Neural cell (in vitro differentiated cells): ENCODE results near the gene DHRS7. TPM values are rescaled to one million over a fixed set of nuclear protein-coding genes. Genes with fewer than 3 reads are reported as not detected.

Source experiments
- H2AFZ ChIP-seq: fragments of 200-600, 300-800 bp; sonication (generic), shearing (Covaris generic); 2 replicates; pipeline ENCODE4 v1.6.0; 2014; ENCODE audit warnings: low read depth, mild to moderate bottlenecking, antibody characterized with exemption, low read length, moderate library complexity
- H3F3A ChIP-seq: fragments of 200-600 bp; shearing (Covaris generic); 2 replicates; pipeline ENCODE4 v1.6.1; 2016; ENCODE audit warnings: mild to moderate bottlenecking, moderate library complexity, mixed read lengths, antibody characterized with exemption, low read length; ENCODE audit not compliant: insufficient read depth, poor library complexity, severe bottlenecking
- H3K27ac ChIP-seq: fragments of 200-600, 300-800 bp; sonication (generic), shearing (Covaris generic); 2 replicates; pipeline ENCODE4 v1.5.1; 2014; ENCODE audit warnings: mild to moderate bottlenecking, low read length, moderate library complexity
- H3K27me3 ChIP-seq: fragments of 300-800, 200-600 bp; sonication (generic), shearing (Covaris generic); 2 replicates; pipeline ENCODE4 v1.6.0; 2014; ENCODE audit warnings: mild to moderate bottlenecking, low read depth, low read length, moderate library complexity; ENCODE audit not compliant: insufficient read depth
- H3K36me3 ChIP-seq: fragments of 300-800, 200-600 bp; sonication (generic), shearing (Covaris generic); 2 replicates; pipeline ENCODE4 v1.5.1; 2014; ENCODE audit warnings: mild to moderate bottlenecking, antibody characterized with exemption, low read length, moderate library complexity; ENCODE audit not compliant: insufficient read depth
- H3K4me2 ChIP-seq: fragments of 300-800, 200-600 bp; sonication (generic), shearing (Covaris generic); 2 replicates; pipeline ENCODE4 v1.6.0; 2014; ENCODE audit warnings: mild to moderate bottlenecking, low read length
- H3K4me3 ChIP-seq: fragments of 300-800, 200-600 bp; sonication (generic), shearing (Covaris generic); 2 replicates; pipeline ENCODE4 v1.5.1; 2014; ENCODE audit warnings: mild to moderate bottlenecking, low read length, moderate library complexity
- H3K79me2 ChIP-seq: fragments of 200-600 bp; shearing (Covaris generic); replicated peaks from 2 replicates; pipeline ENCODE4 v1.6.0; 2014; ENCODE audit warnings: mild to moderate bottlenecking, low read length, moderate library complexity; ENCODE audit not compliant: insufficient read depth
- H3K9ac ChIP-seq: fragments of 300-800, 200-600 bp; sonication (generic), shearing (Covaris generic); 2 replicates; pipeline ENCODE4 v1.6.1; 2016; ENCODE audit warnings: mild to moderate bottlenecking, low read length, mixed read lengths
- H3K9me2 ChIP-seq: fragments of 200-600 bp; shearing (Covaris generic); 2 replicates; pipeline ENCODE4 v1.6.1; 2016; ENCODE audit warnings: mild to moderate bottlenecking, low read length, mixed read lengths; ENCODE audit not compliant: insufficient read depth
- H3K9me3 ChIP-seq: fragments of 200-600, 300-800 bp; sonication (generic), shearing (Covaris generic); 2 replicates; pipeline ENCODE4 v1.6.1; 2016; ENCODE audit warnings: mild to moderate bottlenecking, mixed run types, low read length, moderate library complexity, mixed read lengths
- H4K20me1 ChIP-seq: fragments of 200-600 bp; shearing (Covaris generic); 2 replicates; pipeline ENCODE4 v1.6.1; 2016; ENCODE audit warnings: mild to moderate bottlenecking, mixed run types; ENCODE audit not compliant: insufficient read depth
- EP300 ChIP-seq: fragments of 450-650 bp; conservative IDR thresholded peaks from 2 replicates; pipeline ENCODE4 v1.6.1; 2014; ENCODE audit warnings: antibody characterized with exemption, mild to moderate bottlenecking, moderate library complexity; ENCODE audit not compliant: poor library complexity, severe bottlenecking
- EZH2 ChIP-seq: fragments of 200-600, 300-800 bp; shearing (Covaris generic), sonication (generic); IDR thresholded peaks from 2 replicates; pipeline ENCODE4 v1.6.1; 2014; ENCODE audit warnings: antibody characterized with exemption, low read length, borderline replicate concordance, mild to moderate bottlenecking; ENCODE audit not compliant: insufficient read depth, poor library complexity, severe bottlenecking
- MXI1 ChIP-seq: fragments of 450-650 bp; conservative IDR thresholded peaks from 2 replicates; pipeline ENCODE4 v1.6.1; 2014; ENCODE audit warnings: antibody characterized with exemption, mild to moderate bottlenecking; ENCODE audit not compliant: poor library complexity, severe bottlenecking
- POLR2AphosphoS5 ChIP-seq: IDR thresholded peaks from 2 replicates; pipeline ENCODE4 v1.6.1; 2012
- RAD21 ChIP-seq: fragments of 450-650 bp; conservative IDR thresholded peaks from 2 replicates; pipeline ENCODE4 v1.6.1; 2014; ENCODE audit warnings: antibody characterized with exemption, mild to moderate bottlenecking, moderate library complexity
- SMC3 ChIP-seq: fragments of 450-650 bp; conservative IDR thresholded peaks from 2 replicates; pipeline ENCODE4 v1.6.1; 2014; ENCODE audit warnings: antibody characterized with exemption, mild to moderate bottlenecking, moderate library complexity; ENCODE audit not compliant: poor library complexity
- TAF1 ChIP-seq: IDR thresholded peaks from 2 replicates; pipeline ENCODE4 v1.6.1; 2012; ENCODE audit warnings: low read depth
- polyA plus RNA-seq: library from polyadenylated mRNA; depleted of rRNA; stranded (reverse); fragments of >200 nt; gene quantifications from 2 replicates; pipeline ENCODE4 v1.2.3, GENCODE V29; 2014
- TF ChIP-seq, protein P1 (sequence below): IDR thresholded peaks from 2 replicates; pipeline ENCODE4 v1.6.1; 2012; ENCODE audit warnings: borderline replicate concordance
- TF ChIP-seq, protein P2 (sequence below): fragments of 450-650 bp; IDR thresholded peaks from 2 replicates; pipeline ENCODE4 v1.5.1; 2014; ENCODE audit warnings: antibody characterized with exemption, mild to moderate bottlenecking, moderate library complexity; ENCODE audit not compliant: poor library complexity, severe bottlenecking

The DHRS7 gene
- polyA plus RNA-seq, 1 donor from 2014 or later = 89.6 TPM

DNA sequence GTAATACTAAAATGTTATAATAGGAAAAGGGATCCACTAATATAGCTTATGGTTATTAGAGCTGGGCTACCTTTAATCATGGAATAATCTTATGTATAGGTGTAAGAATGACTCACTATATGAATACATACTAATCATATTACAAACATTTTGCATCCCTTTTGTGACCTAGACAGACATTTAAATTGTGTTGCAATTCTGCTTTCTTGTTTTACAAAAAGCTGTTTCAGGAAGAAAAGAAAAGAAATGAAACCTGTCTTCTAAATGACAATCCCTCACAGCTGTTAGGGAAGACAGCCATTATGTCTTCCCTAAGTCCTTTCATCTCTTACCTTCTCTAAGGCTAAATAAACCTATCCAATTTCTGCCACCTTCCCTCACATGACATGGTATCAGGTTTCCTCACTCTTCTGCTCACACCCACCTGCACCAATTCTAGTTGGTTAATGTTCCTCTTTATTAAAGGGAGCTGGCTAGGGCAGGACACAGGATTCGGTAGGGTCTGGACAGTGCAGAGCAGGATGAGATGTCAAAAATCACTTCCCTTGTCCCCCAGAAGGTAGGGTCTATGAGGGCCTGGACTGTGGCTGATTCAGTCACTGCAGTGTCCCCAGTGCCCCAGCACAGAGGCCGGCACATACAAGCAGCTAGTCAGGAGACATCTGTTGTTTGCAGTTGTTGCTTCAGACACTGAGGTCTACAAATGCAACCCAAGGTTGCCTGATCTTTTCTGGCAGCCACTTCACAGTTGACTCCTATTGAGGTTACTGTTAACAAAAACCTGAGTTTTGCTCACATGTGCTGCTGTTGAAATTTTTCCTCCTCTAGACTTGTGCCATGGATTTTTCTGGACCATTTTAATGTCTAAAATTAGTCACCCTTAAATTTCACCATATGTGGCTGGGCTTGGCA, 3.7 kb downstream of the DHRS7 start (continued):
- TF ChIP-seq SMC3 = no peak

- H3K9me2 ChIP-seq = no peaks in the 10 kb centered on the region
- no peak overlapping the region for H3K27ac ChIP-seq
- H3K4me3 ChIP-seq = no peak overlapping the region
- no peak overlapping the region for H2AFZ ChIP-seq
- no peaks in the 10 kb centered on the region for H3F3A ChIP-seq
- TF ChIP-seq SMC3 (no peak), EZH2 (no peak), EP300 (no peak), POLR2AphosphoS5 (no peak), MXI1 (no peak), TAF1 (no peak), RAD21 (no peak)
- TF ChIP-seq, protein P1, sequence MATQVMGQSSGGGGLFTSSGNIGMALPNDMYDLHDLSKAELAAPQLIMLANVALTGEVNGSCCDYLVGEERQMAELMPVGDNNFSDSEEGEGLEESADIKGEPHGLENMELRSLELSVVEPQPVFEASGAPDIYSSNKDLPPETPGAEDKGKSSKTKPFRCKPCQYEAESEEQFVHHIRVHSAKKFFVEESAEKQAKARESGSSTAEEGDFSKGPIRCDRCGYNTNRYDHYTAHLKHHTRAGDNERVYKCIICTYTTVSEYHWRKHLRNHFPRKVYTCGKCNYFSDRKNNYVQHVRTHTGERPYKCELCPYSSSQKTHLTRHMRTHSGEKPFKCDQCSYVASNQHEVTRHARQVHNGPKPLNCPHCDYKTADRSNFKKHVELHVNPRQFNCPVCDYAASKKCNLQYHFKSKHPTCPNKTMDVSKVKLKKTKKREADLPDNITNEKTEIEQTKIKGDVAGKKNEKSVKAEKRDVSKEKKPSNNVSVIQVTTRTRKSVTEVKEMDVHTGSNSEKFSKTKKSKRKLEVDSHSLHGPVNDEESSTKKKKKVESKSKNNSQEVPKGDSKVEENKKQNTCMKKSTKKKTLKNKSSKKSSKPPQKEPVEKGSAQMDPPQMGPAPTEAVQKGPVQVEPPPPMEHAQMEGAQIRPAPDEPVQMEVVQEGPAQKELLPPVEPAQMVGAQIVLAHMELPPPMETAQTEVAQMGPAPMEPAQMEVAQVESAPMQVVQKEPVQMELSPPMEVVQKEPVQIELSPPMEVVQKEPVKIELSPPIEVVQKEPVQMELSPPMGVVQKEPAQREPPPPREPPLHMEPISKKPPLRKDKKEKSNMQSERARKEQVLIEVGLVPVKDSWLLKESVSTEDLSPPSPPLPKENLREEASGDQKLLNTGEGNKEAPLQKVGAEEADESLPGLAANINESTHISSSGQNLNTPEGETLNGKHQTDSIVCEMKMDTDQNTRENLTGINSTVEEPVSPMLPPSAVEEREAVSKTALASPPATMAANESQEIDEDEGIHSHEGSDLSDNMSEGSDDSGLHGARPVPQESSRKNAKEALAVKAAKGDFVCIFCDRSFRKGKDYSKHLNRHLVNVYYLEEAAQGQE = no peak
- TF ChIP-seq, protein P2, sequence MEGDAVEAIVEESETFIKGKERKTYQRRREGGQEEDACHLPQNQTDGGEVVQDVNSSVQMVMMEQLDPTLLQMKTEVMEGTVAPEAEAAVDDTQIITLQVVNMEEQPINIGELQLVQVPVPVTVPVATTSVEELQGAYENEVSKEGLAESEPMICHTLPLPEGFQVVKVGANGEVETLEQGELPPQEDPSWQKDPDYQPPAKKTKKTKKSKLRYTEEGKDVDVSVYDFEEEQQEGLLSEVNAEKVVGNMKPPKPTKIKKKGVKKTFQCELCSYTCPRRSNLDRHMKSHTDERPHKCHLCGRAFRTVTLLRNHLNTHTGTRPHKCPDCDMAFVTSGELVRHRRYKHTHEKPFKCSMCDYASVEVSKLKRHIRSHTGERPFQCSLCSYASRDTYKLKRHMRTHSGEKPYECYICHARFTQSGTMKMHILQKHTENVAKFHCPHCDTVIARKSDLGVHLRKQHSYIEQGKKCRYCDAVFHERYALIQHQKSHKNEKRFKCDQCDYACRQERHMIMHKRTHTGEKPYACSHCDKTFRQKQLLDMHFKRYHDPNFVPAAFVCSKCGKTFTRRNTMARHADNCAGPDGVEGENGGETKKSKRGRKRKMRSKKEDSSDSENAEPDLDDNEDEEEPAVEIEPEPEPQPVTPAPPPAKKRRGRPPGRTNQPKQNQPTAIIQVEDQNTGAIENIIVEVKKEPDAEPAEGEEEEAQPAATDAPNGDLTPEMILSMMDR = no peak
- H3K79me2 ChIP-seq = peaks cover 18% of the 10 kb centered on the region
- no peaks in the 10 kb centered on the region for H3K36me3 ChIP-seq
- H3K27me3 ChIP-seq = no peaks in the 10 kb centered on the region
- no peaks in the 10 kb centered on the region for H4K20me1 ChIP-seq
- H3K9me3 ChIP-seq = no peaks in the 10 kb centered on the region
- no peak overlapping the region for H3K4me2 ChIP-seq
- H3K9ac ChIP-seq = no peak overlapping the region
Observed at GRCh38 chr14:60160422-60160821, 4.8 kb downstream of the DHRS7 start.

DNA sequence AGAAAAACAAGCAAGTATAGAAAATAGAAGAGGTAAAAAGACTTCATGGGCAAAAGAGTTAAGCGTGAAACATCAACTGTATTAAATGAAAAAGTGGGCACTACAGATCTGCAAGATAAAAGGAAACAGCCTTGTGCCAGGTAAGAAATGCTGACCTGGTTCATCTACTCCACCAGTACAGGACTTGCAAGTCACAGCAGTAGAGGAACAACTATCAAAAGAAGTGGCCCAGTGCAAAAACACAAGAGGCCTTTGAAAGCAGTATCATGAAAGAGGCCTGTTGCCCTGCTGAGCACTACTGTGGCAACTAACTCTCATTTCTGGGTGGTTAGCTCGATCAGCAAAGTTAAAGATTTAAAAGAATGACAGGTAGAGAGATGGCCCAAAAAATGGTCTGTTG, 10.5 kb downstream of the DHRS7 start:
- no peak overlapping the region for H2AFZ ChIP-seq
- no peak overlapping the region for H3K9ac ChIP-seq
- H3K4me2 ChIP-seq = no peak overlapping the region
- H4K20me1 ChIP-seq = no peaks in the 10 kb centered on the region
- no peaks in the 10 kb centered on the region for H3K27me3 ChIP-seq
- H3K9me2 ChIP-seq = no peaks in the 10 kb centered on the region
- H3K4me3 ChIP-seq = no peak overlapping the region
- H3K27ac ChIP-seq = no peak overlapping the region
- TF ChIP-seq, protein P1 = no peak
- TF ChIP-seq EP300 (no peak), SMC3 (no peak), EZH2 (no peak), TAF1 (no peak), MXI1 (no peak)
- no peaks in the 10 kb centered on the region for H3F3A ChIP-seq
- no peaks in the 10 kb centered on the region for H3K9me3 ChIP-seq
- H3K79me2 ChIP-seq = no peaks in the 10 kb centered on the region
- H3K36me3 ChIP-seq = no peaks in the 10 kb centered on the region
